H1 (cell line): ENCODE measurements around the gene ZDHHC9.

ENCODE experiments used
- CBX5 ChIP-seq: fragments of 300-800, 300-1000 bp; sonication (generic); IDR thresholded peaks from 2 replicates; pipeline ENCODE4 v1.7.1; 2016; ENCODE audit warnings: antibody characterized with exemption, low read length, low read depth
- JUND ChIP-seq: IDR thresholded peaks from 2 replicates; pipeline ENCODE4 v1.6.1; 2011; ENCODE audit warnings: mild to moderate bottlenecking, improper control_type of control experiment, low read length
- PHF8 ChIP-seq: fragments of 200-600 bp; sonication (generic); conservative IDR thresholded peaks from 2 replicates; pipeline ENCODE4 v1.7.1; 2012; ENCODE audit warnings: low read depth, mild to moderate bottlenecking, inconsistent platforms, low read length, moderate library complexity
- POLR2A ChIP-seq, 2 experiments: IDR thresholded peaks; 1 replicate in 1 of 2; 2 replicates in 1 of 2; pipeline ENCODE4 v1.6.1; 2011; ENCODE audit warnings: low read depth in 2 of 2, low read length in 2 of 2, mild to moderate bottlenecking in 2 of 2; ENCODE audit errors: control extremely low read depth in 1 of 2
- RAD21 ChIP-seq, 2 experiments: IDR thresholded peaks in 1 of 2; conservative IDR thresholded peaks in 1 of 2; 2 replicates each; pipeline ENCODE4 v1.6.1; 2011; ENCODE audit warnings: low read depth in 2 of 2, low read length in 2 of 2, improper control_type of control experiment in 1 of 2, inconsistent platforms in 1 of 2, mild to moderate bottlenecking in 1 of 2, moderate library complexity in 1 of 2
- RFX5 ChIP-seq: IDR thresholded peaks from 2 replicates; pipeline ENCODE4 v1.6.1; 2011; ENCODE audit warnings: low read depth, low read length, improper control_type of control experiment, borderline replicate concordance
- RXRA ChIP-seq: IDR thresholded peaks from 2 replicates; pipeline ENCODE4 v1.6.1; 2011; ENCODE audit warnings: low read depth, mild to moderate bottlenecking, low read length, moderate library complexity; ENCODE audit not compliant: insufficient read depth
- SP1 ChIP-seq: IDR thresholded peaks from 2 replicates; pipeline ENCODE4 v1.6.1; 2011; ENCODE audit warnings: low read depth, low read length
- SRF ChIP-seq: IDR thresholded peaks from 2 replicates; pipeline ENCODE4 v1.6.1; 2011; ENCODE audit warnings: mild to moderate bottlenecking, low read depth, low read length, moderate library complexity
- SUZ12 ChIP-seq: fragments of 200-600 bp; sonication (generic); IDR thresholded peaks from 2 replicates; pipeline ENCODE4 v1.6.1; 2012; ENCODE audit warnings: mild to moderate bottlenecking, inconsistent platforms, low read length, moderate library complexity, mixed read lengths
- TAF7 ChIP-seq: optimal IDR thresholded peaks from 2 replicates; pipeline ENCODE3; 2011; ENCODE audit warnings: low read depth, mild to moderate bottlenecking, inconsistent platforms, low read length, moderate library complexity, borderline replicate concordance
- TEAD4 ChIP-seq: IDR thresholded peaks from 2 replicates; pipeline ENCODE4 v1.6.1; 2012; ENCODE audit warnings: low read depth, low read length, inconsistent platforms, mixed read lengths
- ZNF274 ChIP-seq: IDR thresholded peaks from 2 replicates; pipeline ENCODE4 v1.7.0; 2012; ENCODE audit warnings: low read length, borderline replicate concordance; ENCODE audit errors: extremely low read depth
- TF ChIP-seq, protein P1 (sequence below), 3 experiments: IDR thresholded peaks; 1 replicate in 2 of 3; 2 replicates in 1 of 3; pipeline versions ENCODE4 v1.5.1 to v1.6.1; 2011; ENCODE audit warnings: low read length in 3 of 3, mild to moderate bottlenecking in 3 of 3, inconsistent platforms in 2 of 3, low read depth in 1 of 3, moderate library complexity in 1 of 3; ENCODE audit not compliant: insufficient read depth in 1 of 3; ENCODE audit errors: control extremely low read depth in 1 of 3

GRCh38 chrX:129800186-129800585 lies 43.5 kb downstream of the ZDHHC9 start:
- TF ChIP-seq RAD21 (IDR thresholded peaks at IDR 0.05 in 1 of 2, conservative IDR thresholded peaks at IDR 0.05 in 1 of 2; ENCODE audit: low read depth in 2 of 2, low read length in 2 of 2) (no peak), SRF (no peak), SUZ12 (no peak), ZNF274 (no peak), TEAD4 (no peak), JUND (no peak), CBX5 (no peak), SP1 (no peak), POLR2A (IDR thresholded peaks at IDR 0.05; ENCODE audit: control extremely low read depth in 1 of 2, low read depth in 2 of 2, low read length in 2 of 2) (no peak), RFX5 (no peak), PHF8 (no peak), RXRA (no peak), TAF7 (no peak)
- TF ChIP-seq, protein P1, sequence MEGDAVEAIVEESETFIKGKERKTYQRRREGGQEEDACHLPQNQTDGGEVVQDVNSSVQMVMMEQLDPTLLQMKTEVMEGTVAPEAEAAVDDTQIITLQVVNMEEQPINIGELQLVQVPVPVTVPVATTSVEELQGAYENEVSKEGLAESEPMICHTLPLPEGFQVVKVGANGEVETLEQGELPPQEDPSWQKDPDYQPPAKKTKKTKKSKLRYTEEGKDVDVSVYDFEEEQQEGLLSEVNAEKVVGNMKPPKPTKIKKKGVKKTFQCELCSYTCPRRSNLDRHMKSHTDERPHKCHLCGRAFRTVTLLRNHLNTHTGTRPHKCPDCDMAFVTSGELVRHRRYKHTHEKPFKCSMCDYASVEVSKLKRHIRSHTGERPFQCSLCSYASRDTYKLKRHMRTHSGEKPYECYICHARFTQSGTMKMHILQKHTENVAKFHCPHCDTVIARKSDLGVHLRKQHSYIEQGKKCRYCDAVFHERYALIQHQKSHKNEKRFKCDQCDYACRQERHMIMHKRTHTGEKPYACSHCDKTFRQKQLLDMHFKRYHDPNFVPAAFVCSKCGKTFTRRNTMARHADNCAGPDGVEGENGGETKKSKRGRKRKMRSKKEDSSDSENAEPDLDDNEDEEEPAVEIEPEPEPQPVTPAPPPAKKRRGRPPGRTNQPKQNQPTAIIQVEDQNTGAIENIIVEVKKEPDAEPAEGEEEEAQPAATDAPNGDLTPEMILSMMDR (IDR thresholded peaks at IDR 0.05; ENCODE audit: control extremely low read depth in 1 of 3, insufficient read depth in 1 of 3, low read depth in 1 of 3, low read length in 3 of 3) = no peak
